NCI-H2081 treated with DMSO at 0.1 percent for 48 hours (cell line): ENCODE results near the gene CC2D2A.

Experiments
- DNase-seq: peaks from one replicate; lab custom pipeline; 2025; lab: John Stamatoyannopoulos, UW

The CC2D2A gene

GRCh38 chr4:15649914-15650545, 180.3 kb downstream of the CC2D2A start:
- DNase-seq = peak; percentile 35
